ENCODE results near the gene JAZF1.

GRCh38 chr7:27908534-27909165 lies 271.9 kb downstream of the JAZF1 start:
- no peak for TF ChIP-seq CTCF (IDR thresholded peaks at IDR 0.05; ENCODE audit: insufficient read depth, low read length, poor library complexity, severe bottlenecking)
- no peak for TF ChIP-seq EZH2phosphoT487 (conservative IDR thresholded peaks at IDR 0.05; ENCODE audit: low read length)

Data from SU-DHL-6 (cell line).